CD4-positive, alpha-beta T cell treated with Interleukin-12 subunit alpha and Interleukin-12 subunit beta, for 1 hour (primary cell): ENCODE data around the gene DACH1.
"Not testable (repeated sequence)": the region's sequence is repeated elsewhere in the genome, so short reads cannot be mapped to it uniquely, and the experiment has no call there.

Source experiments
- DNase-seq: peaks from one replicate; pipeline ENCODE4 v3.0.0-alpha.2; 2020

DACH1 gene

DNA sequence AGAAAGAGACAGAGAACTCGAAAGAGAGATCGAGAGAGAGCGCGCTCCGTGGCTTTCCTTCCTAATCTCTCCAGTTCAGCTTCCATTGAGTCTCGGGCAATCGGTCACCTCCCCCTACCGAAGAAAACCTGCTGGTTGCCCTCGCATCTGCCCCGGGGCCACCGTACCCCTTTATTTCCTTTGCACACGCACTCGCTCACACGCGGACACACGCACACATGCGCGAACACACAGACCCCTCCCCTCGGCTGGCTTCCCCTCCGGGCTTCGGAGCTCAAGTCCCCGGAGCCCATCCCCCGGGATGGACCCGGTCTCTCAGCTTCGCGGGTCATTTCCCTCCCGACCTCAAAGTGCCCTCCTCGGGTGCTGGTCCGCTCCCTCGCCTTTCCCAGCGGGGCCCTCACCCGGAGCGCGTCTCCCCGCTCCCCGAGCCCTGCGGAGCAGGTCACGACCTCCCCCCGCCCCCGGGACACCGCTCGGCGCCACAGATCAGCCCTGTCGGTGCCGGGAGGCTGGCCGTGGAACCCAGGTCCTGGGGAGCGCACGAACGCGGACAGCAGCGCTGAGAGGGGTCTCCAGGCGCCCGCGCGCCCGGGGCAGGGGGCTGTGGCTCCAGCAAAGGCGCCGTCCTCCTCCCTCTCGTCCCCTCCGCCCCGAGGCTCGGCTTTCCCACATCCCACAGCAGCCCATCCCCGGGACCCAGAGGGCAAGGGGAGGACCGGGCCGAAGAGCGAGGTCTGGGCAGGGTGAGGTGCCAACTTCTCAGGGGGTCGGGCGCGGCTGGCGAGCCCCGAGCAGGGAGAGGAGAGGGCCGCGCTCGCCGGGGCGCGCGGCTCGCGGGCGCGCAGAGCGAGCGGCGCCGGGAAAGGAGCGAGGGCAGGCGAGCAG is 1.8 kb downstream of the DACH1 start:
- no peak for DNase-seq

DNA sequence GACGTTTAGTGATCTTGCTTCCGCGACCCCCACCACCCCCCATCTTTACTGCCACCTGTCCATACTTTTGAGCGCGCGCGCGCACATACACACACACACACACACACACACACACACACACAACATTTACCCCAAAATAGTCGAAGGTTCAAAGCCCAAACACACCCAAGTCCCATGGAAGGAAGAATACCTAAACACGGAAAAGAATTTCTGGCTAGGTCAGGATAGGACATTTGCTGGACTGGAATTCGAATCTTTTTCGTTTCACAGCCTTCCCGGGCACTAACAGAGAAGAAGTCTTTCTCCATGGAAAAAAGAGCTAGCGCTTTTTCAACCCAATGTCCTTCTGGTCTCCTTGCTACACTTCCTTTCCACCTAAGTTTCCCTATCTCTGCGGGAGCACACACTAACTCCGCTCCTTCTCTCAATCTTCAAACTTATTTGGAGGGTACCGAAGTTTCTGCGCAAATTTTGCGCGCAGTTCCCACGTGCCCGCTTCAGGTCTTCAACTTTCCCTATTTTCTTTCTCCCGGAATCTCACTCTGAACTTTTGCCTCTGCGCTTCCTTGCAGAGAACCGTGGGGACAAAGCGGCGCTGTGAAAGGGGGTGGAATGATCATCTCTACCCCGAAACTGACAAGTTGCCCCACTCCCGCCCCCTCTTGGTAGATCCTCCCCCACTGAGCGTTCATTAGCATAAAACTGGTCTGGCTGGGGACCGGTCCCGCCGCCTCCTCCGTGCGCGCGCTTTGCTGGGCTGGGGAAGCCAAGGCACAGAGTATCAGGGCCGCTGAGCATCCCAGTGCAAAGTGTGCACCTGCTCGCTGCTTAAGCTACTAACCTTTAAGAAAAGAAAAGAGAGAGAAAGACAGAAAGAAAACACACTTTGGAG is 2.7 kb downstream of the DACH1 start:
- peak; percentile 4 for DNase-seq

DNA sequence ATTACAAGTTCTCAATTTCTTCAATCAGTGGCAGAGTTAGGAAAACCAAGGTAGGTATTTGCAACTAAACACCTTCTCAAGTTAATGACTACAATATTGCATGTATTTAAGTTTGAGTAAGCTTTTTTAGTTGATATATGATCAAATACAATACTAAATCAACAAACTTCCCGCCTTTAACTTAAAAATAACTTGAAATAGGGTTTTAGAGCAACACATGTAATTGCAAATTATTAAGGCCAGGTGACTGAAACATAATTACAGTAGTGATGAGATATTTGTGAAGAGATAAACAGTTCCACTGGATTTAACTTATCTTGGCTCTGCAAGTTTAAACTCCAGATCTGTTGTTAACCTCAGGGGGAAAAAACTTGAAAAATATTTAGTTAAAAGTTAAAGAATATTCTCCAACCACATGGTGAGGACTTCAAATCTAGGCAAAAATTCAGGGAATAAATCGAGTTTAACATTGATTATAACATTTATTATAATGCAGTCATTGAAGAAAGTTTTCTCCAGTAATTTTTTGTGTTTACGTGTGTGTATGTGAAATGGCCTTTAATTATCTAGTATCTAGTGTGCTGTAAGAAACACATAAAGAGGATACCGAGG is 3.6 kb downstream of the DACH1 start:
- no peak for DNase-seq

DNA sequence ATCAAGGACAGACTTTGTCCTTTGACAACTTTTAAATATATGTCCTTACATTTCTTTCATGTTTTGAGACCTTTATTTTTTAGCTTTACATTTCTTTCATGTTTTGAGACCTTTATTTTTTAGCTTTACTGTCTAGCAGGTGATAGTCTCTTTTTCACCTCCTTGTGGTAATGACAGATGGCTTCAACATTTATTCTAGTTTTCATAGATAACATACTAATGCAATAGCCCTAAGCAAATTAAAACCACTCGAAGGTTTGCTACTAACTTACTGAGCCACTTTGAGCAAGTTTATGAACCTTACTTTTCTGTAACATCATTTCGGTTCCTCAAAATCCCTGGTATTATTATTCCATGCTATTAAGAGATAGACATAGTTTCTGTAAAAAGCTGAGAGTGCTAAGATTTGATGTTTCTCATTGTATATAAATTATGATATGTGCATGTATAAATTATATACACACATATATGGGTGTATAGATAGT is 4.5 kb downstream of the DACH1 start:
- DNase-seq = no peak

DNA sequence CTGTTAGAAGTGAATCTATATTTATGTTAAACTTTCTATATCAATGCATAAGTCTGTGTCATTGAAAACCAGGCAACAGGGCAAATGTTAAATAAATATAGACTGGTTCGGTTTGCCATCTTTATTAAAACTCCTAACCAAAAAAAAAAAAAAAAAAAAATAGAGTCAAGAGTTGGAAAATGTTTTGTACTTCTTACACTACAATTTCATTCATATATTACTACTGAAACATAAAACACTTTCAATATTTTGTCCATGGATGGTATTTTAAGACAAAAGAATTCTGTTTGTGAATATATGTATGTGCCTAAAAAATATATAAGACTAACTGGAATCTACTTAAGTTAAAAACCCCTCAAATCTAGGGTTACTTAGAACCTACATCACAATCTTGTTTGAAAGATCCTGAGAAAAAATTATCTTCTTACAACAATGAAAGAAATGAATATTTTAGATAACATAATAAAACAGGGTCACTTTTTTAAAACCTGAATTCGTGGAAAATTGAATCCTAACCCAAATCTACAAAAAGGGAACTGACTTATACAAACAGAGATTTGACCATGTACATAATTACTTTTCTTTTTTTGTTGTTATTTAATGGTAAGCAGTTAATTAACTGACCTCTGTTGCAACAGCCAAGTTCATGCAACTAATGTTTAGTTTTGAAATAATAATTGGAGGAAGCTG is 5.1 kb downstream of the DACH1 start:
- DNase-seq = no peak

DNA sequence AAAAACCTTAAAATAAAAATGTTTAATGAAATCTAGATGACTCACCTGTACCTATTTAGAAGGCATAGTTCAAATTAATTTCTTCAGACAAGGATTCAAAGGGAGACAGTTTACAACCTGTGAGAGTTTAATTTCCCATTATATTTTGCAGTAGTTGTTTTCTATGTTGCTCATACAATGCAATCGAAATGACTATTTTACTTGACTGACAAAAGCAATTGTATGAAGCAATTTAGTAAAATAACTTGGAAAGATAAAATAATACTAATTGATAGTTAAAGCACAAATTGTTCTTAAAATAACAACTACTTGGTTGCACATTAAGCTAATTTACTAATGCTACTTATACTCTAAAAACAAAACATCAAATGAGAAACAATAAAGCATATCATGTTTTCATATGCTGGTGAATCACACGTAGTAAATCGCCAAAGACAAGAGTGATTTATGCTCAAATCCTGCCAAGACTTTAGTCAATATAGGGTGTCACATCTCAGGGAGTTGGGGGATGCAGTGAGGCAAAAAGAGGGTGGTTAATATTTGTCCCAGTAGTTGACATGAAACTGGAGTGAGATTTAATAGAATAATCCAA is 6.4 kb downstream of the DACH1 start:
- DNase-seq = no peak

DNA sequence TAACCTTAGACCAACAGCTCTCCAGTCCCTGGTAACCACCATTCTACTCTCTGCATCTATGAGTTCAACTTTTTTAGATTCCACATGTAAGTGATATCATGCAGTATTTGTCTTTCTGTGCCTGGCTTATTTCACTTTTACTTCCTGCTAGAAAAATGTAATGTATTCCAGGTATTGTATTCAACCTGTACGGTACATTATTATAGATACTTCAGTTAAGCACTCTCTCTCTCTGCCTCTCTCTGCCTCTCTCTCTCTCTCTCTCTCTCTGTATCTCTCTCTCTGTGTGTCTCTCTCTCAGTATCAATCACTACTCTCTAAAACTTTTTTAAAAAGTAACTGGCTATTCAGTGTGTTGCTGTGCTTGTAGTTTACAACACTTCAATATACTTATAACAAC is 8.4 kb downstream of the DACH1 start:
- no peak for DNase-seq

DNA sequence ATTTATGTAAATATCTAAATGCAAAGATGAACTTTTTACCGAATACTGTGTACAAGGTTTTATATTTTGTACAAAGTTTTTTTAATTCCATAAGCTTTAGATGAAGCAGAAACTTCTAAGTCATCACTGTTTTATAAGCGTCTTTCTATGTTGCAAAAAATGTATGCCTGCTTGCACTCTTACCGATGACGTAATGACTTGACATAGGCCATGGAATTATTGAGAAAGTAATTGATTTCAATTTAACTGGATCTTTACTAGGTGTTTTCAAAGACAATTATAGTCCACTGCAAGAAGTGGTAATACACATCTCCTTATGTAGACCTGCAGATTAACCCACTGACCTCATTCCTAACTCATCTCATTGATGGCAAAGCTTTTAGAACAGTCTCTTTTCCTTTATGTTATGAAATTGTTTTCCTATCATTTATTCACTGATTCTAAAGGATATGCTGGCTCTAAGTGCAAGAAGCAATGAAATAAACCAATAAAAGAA is 10.4 kb downstream of the DACH1 start:
- DNase-seq = no peak

DNA sequence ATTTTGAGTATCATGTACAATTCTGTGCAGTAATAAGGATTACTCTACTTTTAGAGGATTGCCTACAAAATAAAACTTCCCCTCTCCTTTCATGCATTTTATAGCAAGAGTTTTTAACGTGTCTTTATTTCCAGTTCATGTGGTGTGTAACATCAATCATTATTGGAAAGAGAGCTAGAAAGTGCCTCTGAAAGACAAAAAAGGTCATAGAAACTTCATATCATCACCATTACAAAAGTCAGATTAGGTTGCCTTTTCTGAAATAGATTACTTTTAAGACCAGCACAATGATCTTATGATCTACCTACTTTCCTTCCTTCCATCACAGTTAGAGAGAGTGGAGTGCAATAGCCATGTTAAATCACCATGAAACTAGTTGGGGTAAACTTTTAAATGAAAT is 12.6 kb downstream of the DACH1 start:
- DNase-seq = no peak

DNA sequence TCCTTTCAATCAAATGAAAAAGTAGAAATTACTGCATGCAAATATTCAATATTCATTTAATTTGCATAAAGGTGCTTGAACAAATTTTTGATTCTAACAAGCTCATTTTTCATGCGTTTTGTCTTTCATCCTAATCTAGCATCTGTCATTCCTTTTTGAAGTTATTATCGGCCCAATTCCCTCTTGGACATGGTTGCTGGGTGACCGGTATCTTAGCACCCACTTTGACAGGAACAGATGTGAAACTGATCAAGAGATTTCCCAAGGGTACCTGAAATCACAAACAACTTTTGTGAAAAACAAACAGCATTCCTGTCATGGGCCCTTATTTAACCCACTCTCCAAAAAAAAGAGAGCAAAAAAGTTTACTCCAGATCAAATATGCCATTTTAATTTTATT is 13.3 kb downstream of the DACH1 start:
- no peak for DNase-seq

DNA sequence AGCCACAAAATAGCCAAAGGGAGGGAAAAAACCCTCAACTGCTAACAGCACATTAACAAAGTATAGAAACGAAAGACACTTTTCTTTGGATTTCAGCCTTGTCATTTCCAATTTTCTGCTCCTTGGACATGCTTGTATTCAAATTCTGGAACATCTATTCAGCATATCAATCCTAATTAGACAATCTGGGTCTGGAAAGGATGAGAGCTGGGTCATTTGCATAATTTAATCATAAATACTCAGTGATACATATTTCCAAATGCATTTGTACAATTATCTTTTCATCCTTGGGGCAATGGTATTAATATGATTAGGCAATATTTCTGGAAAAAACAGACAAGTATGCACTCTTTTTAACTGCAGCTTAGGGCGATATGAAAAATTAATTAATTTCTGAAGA is 14.3 kb downstream of the DACH1 start:
- DNase-seq = no peak

DNA sequence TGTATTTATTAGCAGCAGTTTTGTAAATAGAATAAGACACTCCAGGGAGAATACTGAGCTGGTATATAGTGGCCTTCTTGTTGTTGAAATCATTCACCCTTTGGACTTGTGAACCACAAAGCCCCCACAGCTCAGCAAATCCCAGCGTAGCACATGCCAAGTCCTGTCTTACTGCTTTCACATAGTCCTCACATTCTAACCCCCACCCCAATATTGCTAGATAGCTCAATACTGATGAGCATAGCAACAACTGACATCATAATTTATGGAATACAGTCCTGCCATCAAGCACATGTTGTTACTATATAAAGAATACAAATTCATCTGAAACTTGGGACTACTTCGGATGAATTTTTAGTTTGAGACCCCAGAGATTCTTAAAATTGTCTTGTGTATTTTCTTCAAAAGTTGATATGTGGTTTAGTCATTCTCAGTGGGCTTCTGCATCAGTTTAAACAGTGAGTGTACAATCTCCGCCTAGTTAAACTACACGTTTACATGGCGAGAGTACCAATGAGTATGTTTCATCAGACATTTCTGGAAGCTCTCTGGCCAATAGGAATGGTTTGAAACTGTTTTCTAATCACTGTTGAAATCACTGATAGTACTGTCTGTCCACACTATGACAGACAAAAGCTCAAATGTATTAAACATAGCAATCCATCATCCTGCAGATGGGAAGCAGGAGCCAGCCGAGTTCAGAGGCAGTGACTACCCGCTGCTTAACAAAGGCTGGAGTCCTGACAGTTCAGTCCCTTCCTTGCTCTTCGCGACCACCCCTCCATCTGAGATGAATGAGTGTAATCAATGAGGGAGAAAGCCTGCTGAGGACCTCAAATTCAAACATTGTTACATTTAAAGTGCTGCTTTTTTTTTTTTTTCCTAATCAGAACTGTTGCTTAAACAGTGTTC is 15.2 kb downstream of the DACH1 start:
- DNase-seq = no peak

DNA sequence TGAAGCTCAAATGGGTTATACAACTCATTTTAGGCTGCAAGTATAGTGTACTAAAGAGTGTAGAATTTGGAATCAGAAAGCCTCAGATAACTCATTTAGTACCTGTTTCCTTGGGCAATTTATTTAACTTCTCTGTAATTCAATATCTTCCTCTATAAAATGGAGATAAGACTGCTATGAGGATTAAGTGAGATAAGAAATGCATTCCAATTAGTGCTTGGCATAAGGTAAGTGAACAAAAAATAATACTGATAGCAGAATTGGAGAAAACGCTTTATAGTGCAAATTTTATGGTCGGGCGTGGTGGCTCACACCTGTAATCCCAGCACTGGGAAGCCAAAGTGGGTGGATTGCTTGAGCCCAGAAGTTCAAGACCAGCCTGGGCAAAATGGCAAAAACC is 25.0 kb downstream of the DACH1 start:
- DNase-seq = no peak

DNA sequence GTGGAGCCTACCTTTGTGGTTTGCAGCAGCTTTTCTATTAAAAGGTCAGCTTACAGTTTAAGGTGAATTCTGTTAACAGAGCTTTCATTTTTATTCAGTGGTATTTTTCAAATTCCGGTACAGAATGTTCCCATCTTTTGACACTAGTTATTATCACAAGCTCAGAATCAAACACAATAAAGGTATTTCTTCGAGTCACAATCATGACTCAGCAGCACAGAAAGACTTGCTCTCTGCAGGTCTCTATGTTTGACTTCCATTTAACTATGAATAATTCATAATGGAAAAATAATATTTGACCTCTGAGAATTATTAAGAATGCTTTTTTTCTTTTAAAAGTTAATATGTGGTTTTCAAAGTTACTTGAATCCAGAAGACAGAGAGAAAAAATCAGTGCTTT is 28.2 kb downstream of the DACH1 start:
- DNase-seq = no peak

DNA sequence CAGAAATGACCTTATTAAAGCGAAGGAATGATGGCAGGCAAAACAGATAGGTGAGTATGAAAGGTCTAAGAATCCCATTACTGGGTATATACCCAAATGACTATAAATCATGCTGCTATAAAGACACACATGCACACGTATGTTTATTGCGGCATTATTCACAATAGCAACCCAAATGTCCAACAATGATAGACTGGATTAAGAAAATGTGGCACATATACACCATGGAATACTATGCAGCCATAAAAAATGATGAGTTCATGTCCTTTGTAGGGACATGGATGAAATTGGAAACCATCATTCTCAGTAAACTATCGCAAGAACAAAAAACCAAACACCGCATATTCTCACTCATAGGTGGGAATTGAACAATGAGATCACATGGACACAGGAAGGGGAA is 29.4 kb downstream of the DACH1 start:
- not testable (repeated sequence) for DNase-seq

DNA sequence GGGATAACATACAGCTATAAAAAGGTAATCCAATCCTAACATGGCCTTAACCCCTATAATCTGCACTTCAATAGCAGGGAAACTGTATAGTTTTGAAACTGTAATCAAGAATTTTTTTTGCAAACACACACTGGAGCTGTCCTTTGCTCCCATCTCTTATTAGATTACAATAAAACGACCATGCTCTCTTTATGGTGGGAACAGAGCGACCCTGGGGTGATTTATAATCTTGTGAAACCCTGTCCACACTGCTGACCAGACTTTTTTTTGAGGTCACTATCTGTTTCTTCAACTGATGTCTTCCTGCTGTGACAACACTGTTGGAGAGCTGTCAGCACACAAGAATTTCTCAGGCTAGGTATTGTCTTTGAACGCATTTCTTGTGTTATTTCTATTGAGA is 35.3 kb downstream of the DACH1 start:
- DNase-seq = no peak

DNA sequence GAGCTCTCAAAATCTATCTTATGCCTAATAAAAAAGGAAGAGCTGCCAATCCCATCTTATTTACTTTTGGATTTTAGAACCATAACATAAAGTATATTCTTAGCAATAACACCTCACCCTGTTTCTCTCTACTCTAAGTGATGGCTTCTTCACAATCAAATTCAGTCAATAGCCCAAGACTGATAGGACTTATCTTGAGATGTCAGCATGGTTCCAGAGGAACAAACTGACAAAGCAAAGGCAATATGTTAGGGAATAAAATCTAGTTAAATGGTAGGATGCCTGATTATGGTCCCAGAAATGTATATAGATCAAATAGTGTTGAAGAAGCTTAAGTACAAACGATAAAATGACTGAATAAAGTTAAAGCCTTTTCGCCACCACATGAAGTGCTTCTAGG is 36.3 kb downstream of the DACH1 start:
- DNase-seq = no peak

DNA sequence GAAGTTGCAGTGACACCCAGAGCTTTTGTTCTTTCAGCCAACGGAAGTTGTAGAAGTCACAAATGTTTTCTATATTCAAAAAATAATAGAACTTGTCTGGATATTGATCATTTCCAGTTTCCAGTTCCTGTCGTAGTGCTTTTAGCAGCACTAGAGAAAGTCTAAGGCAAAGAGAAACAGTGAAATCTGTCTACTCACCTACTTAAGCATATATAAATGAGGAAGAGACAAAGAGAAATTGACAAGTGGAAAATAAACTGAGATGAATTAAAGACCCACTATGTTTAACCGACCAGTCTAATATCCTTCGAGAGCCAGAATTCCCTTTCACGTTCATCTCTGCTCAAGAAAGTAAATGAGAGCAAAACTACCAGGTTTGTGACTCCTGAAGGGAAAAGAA is 36.7 kb downstream of the DACH1 start:
- DNase-seq = no peak

DNA sequence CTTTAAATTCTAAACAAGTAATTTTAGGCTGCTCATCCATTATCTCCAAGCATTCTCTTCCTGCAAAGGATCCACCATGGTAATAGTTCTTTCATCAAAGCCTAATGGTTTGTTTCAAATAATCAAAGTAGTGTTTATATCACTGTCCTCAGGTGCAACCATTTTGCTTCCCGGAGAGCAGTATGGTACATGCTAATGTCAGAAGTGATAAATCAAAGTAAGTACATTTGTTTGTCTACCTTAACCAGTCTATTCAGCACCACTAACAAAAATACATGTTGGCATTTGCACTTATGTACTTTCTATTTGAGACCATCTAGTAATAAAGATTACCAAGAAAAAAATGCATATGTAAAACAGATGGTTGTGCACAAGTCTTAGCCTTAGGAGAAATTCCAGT is 37.5 kb downstream of the DACH1 start:
- no peak for DNase-seq

DNA sequence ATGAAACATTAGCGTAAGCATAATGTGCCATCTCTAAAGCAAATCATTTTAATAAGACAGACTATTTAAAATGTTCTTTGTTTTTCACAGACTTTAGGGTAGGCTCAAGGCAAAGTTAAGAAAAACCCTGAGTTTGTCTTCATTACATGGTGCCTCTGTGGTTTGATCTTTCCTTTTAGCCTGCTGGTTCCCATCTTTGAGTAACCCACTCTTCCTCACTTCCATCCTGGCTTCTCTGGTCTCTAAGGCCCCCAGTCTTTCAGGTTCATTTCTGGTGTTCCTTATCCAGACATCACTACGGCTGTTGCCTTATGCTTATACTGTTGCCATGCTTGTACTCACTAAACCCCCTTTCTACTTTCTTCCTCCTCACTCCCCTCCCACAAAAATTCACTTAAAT is 38.4 kb downstream of the DACH1 start:
- DNase-seq = no peak

DNA sequence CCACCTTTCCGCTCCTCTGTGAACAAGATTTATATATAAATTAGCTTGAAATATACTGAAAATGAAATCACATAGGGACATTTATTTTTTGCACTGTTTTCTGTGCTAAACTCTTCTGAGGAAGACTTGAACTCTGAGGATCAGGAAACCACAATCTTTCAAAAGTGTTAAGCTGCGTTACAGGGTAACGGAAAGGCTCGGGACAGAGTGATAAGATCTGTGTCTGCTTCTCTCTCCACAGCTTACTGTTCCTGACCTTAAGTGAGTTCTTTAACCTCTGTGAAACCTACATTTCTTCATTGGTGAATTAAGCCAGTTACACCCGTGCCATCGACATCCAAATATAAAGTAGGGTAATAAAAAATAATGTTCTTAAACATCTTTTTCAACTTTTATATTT is 38.9 kb downstream of the DACH1 start:
- no peak for DNase-seq
